ENCODE results near the gene IGF1R.

DNA sequence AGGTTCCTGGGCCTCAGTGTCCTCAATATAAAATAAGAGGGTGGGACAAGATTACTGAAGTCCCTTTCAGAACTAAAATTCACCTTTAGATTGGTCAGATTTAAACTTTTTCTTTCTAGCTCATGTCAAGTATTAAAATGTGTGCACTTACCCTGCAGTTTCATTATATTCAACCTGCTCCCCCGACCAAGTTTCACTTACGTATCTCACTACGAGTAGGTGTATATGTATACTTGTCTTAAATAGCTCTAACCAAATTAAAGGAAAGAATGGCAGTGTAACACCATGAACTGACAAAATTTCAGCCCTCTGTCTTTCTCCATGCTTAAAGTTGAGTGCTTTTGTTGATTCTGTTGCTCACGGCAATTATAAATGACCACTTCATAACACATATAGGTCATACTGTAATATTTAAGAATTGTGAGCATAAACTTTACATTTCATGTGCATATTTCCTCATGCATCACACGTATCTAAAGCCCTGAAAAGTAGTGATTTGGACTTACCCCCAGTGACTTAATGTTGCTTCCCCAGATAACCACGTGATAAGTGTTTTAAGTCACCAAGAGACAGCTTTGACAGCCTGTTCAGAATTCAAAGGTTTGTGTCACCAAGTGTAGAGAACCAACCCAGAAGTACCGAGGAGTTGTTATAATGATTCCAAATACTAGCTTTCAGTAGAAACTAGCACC, 289.2 kb downstream of the IGF1R start:
- no peak for TF ChIP-seq CTCF (conservative IDR thresholded peaks at IDR 0.05)
- no peak for TF ChIP-seq EZH2 (IDR thresholded peaks at IDR 0.05; ENCODE audit: low read depth)
